Mesenchymal stem cell (in vitro differentiated cells and primary cell): Measurements from ENCODE around the gene DYSF.

Experiments
- DNase-seq: peaks from one replicate; pipeline ENCODE4 v3.0.0-alpha.2; 2013
- H2AFZ ChIP-seq: one replicate; pipeline ENCODE4 v1.6.1; 2013; ENCODE audit warnings: low read depth, mild to moderate bottlenecking, control low read depth, inconsistent platforms, low read length, moderate library complexity
- H2AK5ac ChIP-seq: 2 replicates; pipeline ENCODE4 v1.6.1; 2013; ENCODE audit warnings: low read length, moderate library complexity, mild to moderate bottlenecking, inconsistent platforms; ENCODE audit not compliant: severe bottlenecking
- H2BK120ac ChIP-seq: one replicate; pipeline ENCODE4 v1.6.1; 2013; ENCODE audit warnings: low read depth, mild to moderate bottlenecking, inconsistent platforms, low read length, moderate library complexity
- H2BK12ac ChIP-seq, 2 experiments: one replicate each; pipeline ENCODE4 v1.6.1; 2013; ENCODE audit warnings: inconsistent platforms in 2 of 2, low read length in 2 of 2, mild to moderate bottlenecking in 2 of 2, moderate library complexity in 2 of 2, control low read depth in 1 of 2
- H2BK15ac ChIP-seq: one replicate; pipeline ENCODE4 v1.6.1; 2013; ENCODE audit warnings: mild to moderate bottlenecking, low read depth, inconsistent platforms; ENCODE audit not compliant: poor library complexity, severe bottlenecking
- H2BK5ac ChIP-seq: 2 replicates; pipeline ENCODE4 v1.6.1; 2013; ENCODE audit warnings: low read depth, mild to moderate bottlenecking, low read length, control low read depth, inconsistent platforms; ENCODE audit not compliant: poor library complexity, severe bottlenecking
- H3K14ac ChIP-seq, 2 experiments: one replicate each; pipeline ENCODE4 v1.6.1; 2013; ENCODE audit warnings: inconsistent platforms in 2 of 2, low read length in 2 of 2, control low read depth in 1 of 2, mild to moderate bottlenecking in 1 of 2, moderate library complexity in 1 of 2
- H3K18ac ChIP-seq, 2 experiments: one replicate each; pipeline ENCODE4 v1.6.1; 2013; ENCODE audit warnings: inconsistent platforms in 2 of 2, low read length in 2 of 2, control low read depth in 1 of 2, low read depth in 1 of 2, mild to moderate bottlenecking in 1 of 2
- H3K23ac ChIP-seq, 2 experiments: one replicate each; pipeline ENCODE4 v1.6.1; 2013; ENCODE audit warnings: inconsistent platforms in 2 of 2, low read length in 2 of 2, mild to moderate bottlenecking in 2 of 2, moderate library complexity in 2 of 2, control low read depth in 1 of 2
- H3K27ac ChIP-seq: 2 replicates; pipeline ENCODE4 v1.5.1; 2013; ENCODE audit warnings: mild to moderate bottlenecking, moderate library complexity, low read length, control low read depth, inconsistent platforms; ENCODE audit not compliant: poor library complexity, severe bottlenecking
- H3K27me3 ChIP-seq, 2 experiments: 2 replicates each; pipeline versions ENCODE4 v1.6.1 to v1.7.0; 2013; ENCODE audit warnings: low read length in 2 of 2, mild to moderate bottlenecking in 2 of 2, moderate library complexity in 2 of 2, control low read depth in 1 of 2, inconsistent platforms in 1 of 2; ENCODE audit not compliant: control insufficient read depth in 1 of 2, insufficient read depth in 1 of 2
- H3K36me3 ChIP-seq, 2 experiments: 2 replicates each; pipeline versions ENCODE4 v1.6.1 to v1.7.0; 2013; ENCODE audit warnings: low read length in 2 of 2, control low read depth in 1 of 2, inconsistent platforms in 1 of 2, low read depth in 1 of 2, mild to moderate bottlenecking in 1 of 2; ENCODE audit not compliant: insufficient read depth in 2 of 2, control insufficient read depth in 1 of 2
- H3K4ac ChIP-seq, 2 experiments: one replicate each; pipeline ENCODE4 v1.6.1; 2013; ENCODE audit warnings: inconsistent platforms in 2 of 2, low read length in 2 of 2, mild to moderate bottlenecking in 2 of 2, moderate library complexity in 2 of 2, control low read depth in 1 of 2, low read depth in 1 of 2
- H3K4me1 ChIP-seq: 2 replicates; pipeline ENCODE4 v1.6.1; 2013; ENCODE audit warnings: low read depth, low read length, control low read depth; ENCODE audit not compliant: control insufficient read depth, insufficient read depth
- H3K4me2 ChIP-seq: 2 replicates; pipeline ENCODE4 v1.6.1; 2013; ENCODE audit warnings: low read length, mild to moderate bottlenecking, inconsistent platforms; ENCODE audit not compliant: poor library complexity, severe bottlenecking
- H3K4me3 ChIP-seq, 2 experiments: 2 replicates each; pipeline versions ENCODE4 v1.5.1 to v1.7.0; 2013; ENCODE audit warnings: low read length in 2 of 2, mild to moderate bottlenecking in 2 of 2, control low read depth in 1 of 2, low read depth in 1 of 2; ENCODE audit not compliant: insufficient read depth in 1 of 2
- H3K79me1 ChIP-seq: replicated peaks from 2 replicates; pipeline ENCODE4 v1.6.1; 2013; ENCODE audit warnings: mild to moderate bottlenecking, control low read depth, low read length, inconsistent platforms; ENCODE audit not compliant: poor library complexity, severe bottlenecking
- H3K9ac ChIP-seq: 2 replicates; pipeline ENCODE4 v1.7.0; 2013; ENCODE audit warnings: mild to moderate bottlenecking, low read length, moderate library complexity
- H3K9me3 ChIP-seq: 2 replicates; pipeline ENCODE4 v1.7.0; 2013; ENCODE audit warnings: mild to moderate bottlenecking, low read length; ENCODE audit not compliant: control insufficient read depth
- H4K8ac ChIP-seq: one replicate; pipeline ENCODE4 v1.6.1; 2013; ENCODE audit warnings: inconsistent platforms, mild to moderate bottlenecking, low read length, moderate library complexity
- H4K91ac ChIP-seq: one replicate; pipeline ENCODE4 v1.6.1; 2013; ENCODE audit warnings: mild to moderate bottlenecking, low read length, inconsistent platforms
- WGBS: methylation state at CpG from one replicate; pipeline ENCODE4 v1.1.7; 2013; ENCODE audit warnings: mixed read lengths; 5-methylcytosine and 5-hydroxymethylcytosine counted together

DYSF gene

DNA sequence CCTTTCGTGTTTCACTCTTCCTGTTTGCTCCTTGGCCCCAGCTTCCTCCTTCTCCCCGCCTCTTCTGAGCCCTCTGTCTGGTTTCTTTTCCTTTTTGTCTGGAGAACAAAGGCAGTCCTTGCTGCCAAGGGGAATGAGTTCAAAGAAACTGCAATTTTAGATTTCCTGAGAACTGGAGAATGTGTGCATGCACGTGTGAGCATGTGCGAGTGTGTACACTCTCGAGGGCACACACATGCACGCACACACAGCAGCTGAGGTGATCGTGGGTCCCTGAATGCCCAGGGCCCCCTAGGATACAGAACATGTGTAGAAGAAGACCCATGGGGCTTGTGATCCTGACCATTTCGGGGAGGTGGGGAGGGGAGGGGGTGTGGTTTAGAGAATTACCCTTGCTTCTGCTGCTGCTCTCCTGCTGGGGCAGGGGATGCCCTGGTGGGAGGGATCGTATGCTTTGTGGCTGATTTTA lies 151.8 kb downstream of the DYSF start:
- H3K18ac ChIP-seq, result no peak overlapping the region
- 81% methylated on average over 8 of the region's 9 CpGs for WGBS
- no peaks in the 10 kb centered on the region for H3K79me1 ChIP-seq
- no peak overlapping the region for H3K4me2 ChIP-seq
- H2AK5ac ChIP-seq, result no peak overlapping the region
- no peak overlapping the region for H4K8ac ChIP-seq
- H2BK15ac ChIP-seq, result no peak overlapping the region
- no peak overlapping the region for H2BK12ac ChIP-seq
- H3K9ac ChIP-seq, result no peak overlapping the region
- no peak overlapping the region for H3K4me3 ChIP-seq
- no peak overlapping the region for H3K23ac ChIP-seq
- no peak overlapping the region for H2AFZ ChIP-seq
- H3K14ac ChIP-seq, result no peak overlapping the region
- no peak overlapping the region for H4K91ac ChIP-seq
- no peaks in the 10 kb centered on the region for H3K9me3 ChIP-seq
- no peak overlapping the region for H2BK5ac ChIP-seq
- no peak for DNase-seq
- H3K36me3 ChIP-seq, result peaks cover 0 to 78% of the 10 kb centered on the region in 2 experiments
- peaks cover 0 to 76% of the 10 kb centered on the region in 2 experiments for H3K27me3 ChIP-seq
- H3K4ac ChIP-seq, result no peak overlapping the region
- H2BK120ac ChIP-seq, result no peak overlapping the region
- H3K27ac ChIP-seq, result no peak overlapping the region
- peaks cover 2% of the 10 kb centered on the region for H3K4me1 ChIP-seq

DNA sequence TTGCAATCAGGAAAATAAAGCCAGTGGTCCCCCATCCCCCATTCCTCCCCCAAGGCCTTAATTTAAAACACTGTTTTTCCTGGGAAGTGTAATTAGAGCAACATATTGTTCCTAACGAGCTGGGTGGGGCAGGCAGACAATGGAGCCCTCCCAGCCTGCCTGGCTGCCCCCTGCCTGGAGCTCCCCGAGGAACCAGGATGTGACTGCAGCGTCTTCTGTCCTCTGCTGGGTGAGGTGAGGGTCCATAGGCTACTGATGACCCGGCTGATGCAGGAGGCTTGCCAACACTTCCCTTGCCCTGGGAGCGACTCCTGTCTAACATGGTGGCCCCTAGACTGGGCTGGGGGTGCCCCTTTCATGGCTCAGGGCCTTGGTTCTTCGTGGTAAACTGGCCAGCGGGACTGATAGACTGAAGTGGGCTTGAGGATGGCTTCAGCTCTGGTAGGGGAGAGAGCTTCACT lies 152.4 kb downstream of the DYSF start:
- no peak overlapping the region for H3K23ac ChIP-seq
- no peak overlapping the region for H3K18ac ChIP-seq
- peaks cover 2% of the 10 kb centered on the region for H3K4me1 ChIP-seq
- no peak overlapping the region for H4K8ac ChIP-seq
- no peak overlapping the region for H2AFZ ChIP-seq
- 52% methylated on average over 7 of the region's 7 CpGs for WGBS
- no peak overlapping the region for H3K4ac ChIP-seq
- H3K27me3 ChIP-seq, result peaks cover 0 to 70% of the 10 kb centered on the region in 2 experiments
- no peak overlapping the region for H2BK12ac ChIP-seq
- H3K27ac ChIP-seq, result no peak overlapping the region
- H3K79me1 ChIP-seq, result no peaks in the 10 kb centered on the region
- H4K91ac ChIP-seq, result no peak overlapping the region
- no peaks in the 10 kb centered on the region for H3K9me3 ChIP-seq
- H3K9ac ChIP-seq, result no peak overlapping the region
- no peak overlapping the region for H3K4me2 ChIP-seq
- peaks cover 0 to 77% of the 10 kb centered on the region in 2 experiments for H3K36me3 ChIP-seq
- DNase-seq, result no peak
- no peak overlapping the region for H2BK5ac ChIP-seq
- no peak overlapping the region for H2AK5ac ChIP-seq
- H3K4me3 ChIP-seq, result no peak overlapping the region
- H3K14ac ChIP-seq, result no peak overlapping the region
- no peak overlapping the region for H2BK15ac ChIP-seq
- no peak overlapping the region for H2BK120ac ChIP-seq

- H3K4me3 ChIP-seq, result no peak overlapping the region
- no peak overlapping the region for H4K91ac ChIP-seq
- no peak overlapping the region for H3K27ac ChIP-seq
- H3K23ac ChIP-seq, result no peak overlapping the region
- no peak overlapping the region for H2BK120ac ChIP-seq
- peaks cover 0 to 73% of the 10 kb centered on the region in 2 experiments for H3K27me3 ChIP-seq
- no peak overlapping the region for H2AK5ac ChIP-seq
- H3K14ac ChIP-seq, result no peak overlapping the region
- H3K9me3 ChIP-seq, result no peaks in the 10 kb centered on the region
- WGBS, result 84% methylated on average over 3 of the region's 3 CpGs
- H3K18ac ChIP-seq, result no peak overlapping the region
- H3K9ac ChIP-seq, result no peak overlapping the region
- no peak overlapping the region for H2BK15ac ChIP-seq
- H3K4me2 ChIP-seq, result no peak overlapping the region
- no peaks in the 10 kb centered on the region for H3K79me1 ChIP-seq
- peaks cover 2% of the 10 kb centered on the region for H3K4me1 ChIP-seq
- no peak overlapping the region for H2BK5ac ChIP-seq
- H3K4ac ChIP-seq, result no peak overlapping the region
- DNase-seq, result no peak
- H2BK12ac ChIP-seq, result no peak overlapping the region
- H4K8ac ChIP-seq, result no peak overlapping the region
- H3K36me3 ChIP-seq, result peaks cover 0 to 77% of the 10 kb centered on the region in 2 experiments
- no peak overlapping the region for H2AFZ ChIP-seq
Measured at GRCh38 chr2:71606244-71606643, 152.9 kb downstream of the DYSF start.

GRCh38 chr2:71607151-71607889 lies 154.0 kb downstream of the DYSF start:
- Histone ChIP-seq H2AFZ (no peak overlapping the region), H3K18ac (no peak overlapping the region), H3K4me3 (no peak overlapping the region), H2BK5ac (no peak overlapping the region), H2BK12ac (no peak overlapping the region), H2BK120ac (no peak overlapping the region), H3K9ac (no peak overlapping the region), H2AK5ac (no peak overlapping the region), H4K91ac (no peak overlapping the region), H3K4me1 (peaks cover 2% of the 10 kb centered on the region), H3K4me2 (no peak overlapping the region), H3K27me3 (peaks cover 0 to 73% of the 10 kb centered on the region in 2 experiments), H3K79me1 (no peaks in the 10 kb centered on the region), H3K4ac (no peak overlapping the region), H3K27ac (no peak overlapping the region), H3K9me3 (no peaks in the 10 kb centered on the region), H2BK15ac (no peak overlapping the region), H3K36me3 (peaks cover 0 to 77% of the 10 kb centered on the region in 2 experiments), H3K23ac (no peak overlapping the region), H3K14ac (no peak overlapping the region), H4K8ac (no peak overlapping the region)
- WGBS, result 94% methylated on average over 7 of the region's 7 CpGs
- no peak for DNase-seq
